ENCODE data around the gene MMP23B.

MMP23B gene

GRCh38 chr1:1624443-1625403 is 7.2 kb upstream of the MMP23B start:
- no peak for TF ChIP-seq CTCF (conservative IDR thresholded peaks at IDR 0.05; ENCODE audit: control insufficient read depth, insufficient read depth, low read depth, low read length)
- DNase-seq (ENCODE audit: low read depth) = no peak
- H3K4me3 ChIP-seq (ENCODE audit: control insufficient read depth, low read depth, low read length) = no peak overlapping the region

- no peak for DNase-seq (ENCODE audit: low read depth)
- H3K4me3 ChIP-seq (ENCODE audit: control insufficient read depth, low read depth, low read length) = no peak overlapping the region
- no peak for TF ChIP-seq CTCF (conservative IDR thresholded peaks at IDR 0.05; ENCODE audit: control insufficient read depth, insufficient read depth, low read depth, low read length)
Measured at GRCh38 chr1:1625404-1625775, 6.6 kb upstream of the MMP23B start.

GRCh38 chr1:1625824-1626206 is 6.2 kb upstream of the MMP23B start:
- H3K4me3 ChIP-seq (ENCODE audit: control insufficient read depth, low read depth, low read length) = no peak overlapping the region
- no peak for TF ChIP-seq CTCF (conservative IDR thresholded peaks at IDR 0.05; ENCODE audit: control insufficient read depth, insufficient read depth, low read depth, low read length)
- DNase-seq (ENCODE audit: low read depth) = no peak

GRCh38 chr1:1626207-1627141 is 5.5 kb upstream of the MMP23B start:
- no peak for DNase-seq (ENCODE audit: low read depth)

GRCh38 chr1:1627261-1627828 is 4.6 kb upstream of the MMP23B start:
- no peak for DNase-seq (ENCODE audit: low read depth)
- TF ChIP-seq CTCF (conservative IDR thresholded peaks at IDR 0.05; ENCODE audit: control insufficient read depth, insufficient read depth, low read depth, low read length) = no peak
- H3K4me3 ChIP-seq (ENCODE audit: control insufficient read depth, low read depth, low read length) = no peak overlapping the region

More at GRCh38 chr1:1626207-1627141, 5.5 kb upstream of the MMP23B start:
- no peak for TF ChIP-seq CTCF (conservative IDR thresholded peaks at IDR 0.05; ENCODE audit: control insufficient read depth, insufficient read depth, low read depth, low read length)
- no peak overlapping the region for H3K4me3 ChIP-seq (ENCODE audit: control insufficient read depth, low read depth, low read length)
